Neutrophil (primary cell): ENCODE measurements around the gene IFT27.

ENCODE experiments used
- H3K27ac ChIP-seq: fragments of 200-600 bp; sonication (generic); 2 replicates; pipeline ENCODE4 v1.5.1; 2016; ENCODE audit warnings: mild to moderate bottlenecking, moderate library complexity
- H3K27me3 ChIP-seq: fragments of 200-600 bp; sonication (generic); 2 replicates; pipeline ENCODE4 v1.6.0; 2016; ENCODE audit warnings: mild to moderate bottlenecking
- H3K36me3 ChIP-seq: fragments of 200-600 bp; sonication (generic); 2 replicates; pipeline ENCODE4 v1.5.1; 2017
- H3K4me1 ChIP-seq, 2 experiments: fragments of 200-600 bp in 1 of 2; sonication (generic) in 1 of 2; 1 replicate in 1 of 2; 2 replicates in 1 of 2; pipeline versions ENCODE4 v1.5.1 to v1.6.1; 2013 to 2016; ENCODE audit warnings: low read depth in 1 of 2, low read length in 1 of 2, mild to moderate bottlenecking in 1 of 2, moderate library complexity in 1 of 2; ENCODE audit not compliant: control insufficient read depth in 1 of 2, insufficient read depth in 1 of 2
- H3K4me3 ChIP-seq, 2 experiments: fragments of 200-600 bp in 1 of 2; sonication (generic) in 1 of 2; 1 replicate in 1 of 2; 2 replicates in 1 of 2; pipeline ENCODE4 v1.5.1; 2013 to 2016; ENCODE audit warnings: low read depth in 1 of 2, low read length in 1 of 2, mild to moderate bottlenecking in 1 of 2, moderate library complexity in 1 of 2
- H3K9me3 ChIP-seq: fragments of 200-600 bp; sonication (generic); 2 replicates; pipeline ENCODE4 v1.5.1; 2016
- TF ChIP-seq, protein P1 (sequence below): fragments of 200-600 bp; sonication (generic); IDR thresholded peaks from 2 replicates; pipeline ENCODE4 v1.5.1; 2016; ENCODE audit warnings: antibody characterized with exemption

The IFT27 gene

DNA sequence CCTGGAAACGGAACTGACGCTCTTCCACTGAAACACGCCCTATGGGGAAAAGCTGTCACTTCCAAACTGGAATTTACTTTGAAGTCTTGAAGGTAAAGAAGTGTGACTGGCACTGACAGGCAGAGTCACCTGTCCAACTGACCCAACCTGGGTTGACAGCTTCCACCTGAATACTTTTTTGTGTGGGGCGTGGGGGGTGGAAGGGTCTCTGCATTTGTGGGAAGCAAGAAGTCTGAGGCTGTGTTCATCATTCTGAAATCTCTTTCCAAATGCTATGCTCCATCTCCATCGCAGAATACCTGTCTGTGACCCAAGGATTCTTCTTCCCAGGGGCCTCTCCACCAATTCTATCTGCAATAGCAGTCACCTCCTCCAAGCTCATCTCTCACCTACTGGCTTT lies 7.8 kb downstream of the IFT27 start:
- Histone ChIP-seq H3K27ac (no peak overlapping the region), H3K4me3 (no peak overlapping the region), H3K27me3 (no peaks in the 10 kb centered on the region), H3K4me1 (peaks cover 0 to 6% of the 10 kb centered on the region in 2 experiments), H3K36me3 (peaks cover 30% of the 10 kb centered on the region), H3K9me3 (no peaks in the 10 kb centered on the region)
- TF ChIP-seq, protein P1, sequence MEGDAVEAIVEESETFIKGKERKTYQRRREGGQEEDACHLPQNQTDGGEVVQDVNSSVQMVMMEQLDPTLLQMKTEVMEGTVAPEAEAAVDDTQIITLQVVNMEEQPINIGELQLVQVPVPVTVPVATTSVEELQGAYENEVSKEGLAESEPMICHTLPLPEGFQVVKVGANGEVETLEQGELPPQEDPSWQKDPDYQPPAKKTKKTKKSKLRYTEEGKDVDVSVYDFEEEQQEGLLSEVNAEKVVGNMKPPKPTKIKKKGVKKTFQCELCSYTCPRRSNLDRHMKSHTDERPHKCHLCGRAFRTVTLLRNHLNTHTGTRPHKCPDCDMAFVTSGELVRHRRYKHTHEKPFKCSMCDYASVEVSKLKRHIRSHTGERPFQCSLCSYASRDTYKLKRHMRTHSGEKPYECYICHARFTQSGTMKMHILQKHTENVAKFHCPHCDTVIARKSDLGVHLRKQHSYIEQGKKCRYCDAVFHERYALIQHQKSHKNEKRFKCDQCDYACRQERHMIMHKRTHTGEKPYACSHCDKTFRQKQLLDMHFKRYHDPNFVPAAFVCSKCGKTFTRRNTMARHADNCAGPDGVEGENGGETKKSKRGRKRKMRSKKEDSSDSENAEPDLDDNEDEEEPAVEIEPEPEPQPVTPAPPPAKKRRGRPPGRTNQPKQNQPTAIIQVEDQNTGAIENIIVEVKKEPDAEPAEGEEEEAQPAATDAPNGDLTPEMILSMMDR: no peak

DNA sequence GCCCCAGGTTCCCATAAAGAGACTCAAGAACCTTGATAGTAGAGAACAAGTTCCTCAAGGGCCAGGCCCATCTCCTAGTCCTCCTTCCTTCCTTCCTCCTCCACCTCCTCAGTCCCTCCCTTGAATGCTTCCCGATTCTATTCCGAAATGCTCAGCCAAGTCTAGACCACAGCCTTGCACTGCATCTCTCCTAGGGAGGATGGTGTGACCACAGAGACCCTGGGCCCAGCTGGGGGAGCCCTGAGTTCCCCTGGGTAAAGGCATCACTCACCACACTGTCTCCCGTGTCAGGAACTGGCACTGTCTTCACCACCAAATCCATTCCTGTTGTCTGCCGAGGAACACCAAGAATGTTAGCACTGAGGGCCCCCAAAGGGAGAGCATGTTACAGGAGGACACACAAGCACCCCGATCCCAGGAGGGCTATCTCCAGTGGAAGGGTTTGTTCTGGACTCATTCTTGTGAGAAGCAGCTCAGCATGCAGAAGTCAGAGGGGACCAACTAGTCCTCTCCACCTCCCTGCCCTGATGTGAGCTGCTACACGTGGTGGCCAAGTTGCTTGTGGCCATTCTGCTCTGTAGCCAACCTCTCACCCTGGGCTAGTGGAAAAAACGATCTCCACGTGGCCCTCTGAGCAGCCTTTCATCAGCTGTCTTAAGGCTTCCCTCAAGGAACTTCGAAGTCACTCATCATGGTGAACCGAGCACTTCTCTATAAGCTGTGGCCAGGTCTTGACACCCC lies 8.7 kb downstream of the IFT27 start:
- Histone ChIP-seq H3K27ac (no peak overlapping the region), H3K27me3 (no peaks in the 10 kb centered on the region), H3K36me3 (peaks cover 39% of the 10 kb centered on the region), H3K4me3 (no peak overlapping the region), H3K9me3 (no peaks in the 10 kb centered on the region), H3K4me1 (peaks cover 6% of the 10 kb centered on the region in 2 experiments)
- TF ChIP-seq, protein P1: no peak

DNA sequence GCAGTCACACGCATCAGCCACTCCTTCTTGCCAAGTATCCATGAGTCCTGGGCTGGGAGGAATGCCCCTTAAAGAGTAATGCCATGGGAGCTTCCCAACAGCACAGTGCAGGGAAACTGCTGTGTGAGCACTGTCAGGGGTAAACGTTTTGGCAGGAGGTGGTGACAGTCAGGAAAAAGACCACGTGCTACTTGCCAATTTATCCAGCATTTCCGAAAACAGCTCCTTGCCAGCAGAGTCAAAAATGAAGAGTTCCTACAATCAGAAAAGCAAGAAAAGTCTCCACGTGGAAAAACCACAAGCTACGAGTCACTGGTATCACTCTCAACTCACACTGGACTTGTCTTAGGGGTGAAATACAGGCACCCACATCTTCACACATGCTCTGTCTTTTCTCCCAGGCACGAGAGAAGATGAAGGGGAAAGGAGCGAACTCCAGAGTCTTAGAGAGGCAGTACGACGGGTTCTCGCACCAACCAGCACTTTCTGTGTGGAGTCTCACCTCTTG lies 9.9 kb downstream of the IFT27 start:
- Histone ChIP-seq H3K36me3 (peaks cover 51% of the 10 kb centered on the region), H3K27me3 (no peaks in the 10 kb centered on the region)

DNA sequence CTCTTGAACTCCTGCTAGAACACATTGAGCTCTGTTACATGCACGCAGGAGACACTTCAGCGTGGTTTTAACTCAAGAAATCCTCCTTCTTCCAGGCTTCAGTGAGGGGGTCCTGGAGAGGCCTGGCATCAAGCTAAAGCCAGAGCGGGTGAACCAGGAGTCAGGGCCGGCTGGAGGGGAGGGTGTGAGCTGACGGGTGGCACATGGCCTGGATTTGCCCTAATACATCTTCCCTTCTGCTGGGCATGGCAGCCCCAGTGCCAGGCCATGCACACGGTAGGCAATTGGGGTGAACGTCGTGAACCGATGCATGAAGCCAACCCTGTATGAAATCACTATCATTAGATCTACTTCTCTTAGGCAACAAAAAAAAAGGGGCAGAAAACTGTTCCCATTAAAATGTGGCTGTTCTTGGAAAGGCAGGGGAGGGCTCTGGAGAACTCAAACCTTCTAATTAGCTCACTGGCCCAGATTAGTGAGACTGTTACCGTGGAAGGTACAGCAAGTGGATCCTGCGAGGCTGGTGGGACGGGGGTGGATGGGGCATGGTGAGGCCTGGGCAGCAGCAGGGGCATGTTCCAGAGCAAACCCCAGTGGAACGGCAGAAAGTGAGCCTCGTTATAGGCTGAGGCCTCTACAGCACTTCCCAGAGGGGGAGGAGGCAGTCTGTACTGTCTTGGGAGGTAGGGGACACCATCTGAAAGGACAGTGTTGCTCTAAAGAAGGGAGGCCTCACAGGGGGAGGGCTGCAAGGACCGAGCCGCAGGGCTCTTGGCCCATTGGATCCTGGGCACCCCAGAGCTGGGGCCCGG lies 10.6 kb downstream of the IFT27 start:
- TF ChIP-seq, protein P1: no peak
- Histone ChIP-seq H3K4me1 (peaks cover 0 to 6% of the 10 kb centered on the region in 2 experiments), H3K4me3 (no peak overlapping the region), H3K36me3 (peaks cover 55% of the 10 kb centered on the region), H3K9me3 (no peaks in the 10 kb centered on the region), H3K27ac (no peak overlapping the region), H3K27me3 (no peaks in the 10 kb centered on the region)

More for the DNA sequence above, 9.9 kb downstream of the IFT27 start:
- H3K4me3 ChIP-seq: no peak overlapping the region
- no peaks in the 10 kb centered on the region for H3K9me3 ChIP-seq
- TF ChIP-seq, protein P1: no peak
- H3K4me1 ChIP-seq: peaks cover 5 to 6% of the 10 kb centered on the region in 2 experiments
- H3K27ac ChIP-seq: no peak overlapping the region

DNA sequence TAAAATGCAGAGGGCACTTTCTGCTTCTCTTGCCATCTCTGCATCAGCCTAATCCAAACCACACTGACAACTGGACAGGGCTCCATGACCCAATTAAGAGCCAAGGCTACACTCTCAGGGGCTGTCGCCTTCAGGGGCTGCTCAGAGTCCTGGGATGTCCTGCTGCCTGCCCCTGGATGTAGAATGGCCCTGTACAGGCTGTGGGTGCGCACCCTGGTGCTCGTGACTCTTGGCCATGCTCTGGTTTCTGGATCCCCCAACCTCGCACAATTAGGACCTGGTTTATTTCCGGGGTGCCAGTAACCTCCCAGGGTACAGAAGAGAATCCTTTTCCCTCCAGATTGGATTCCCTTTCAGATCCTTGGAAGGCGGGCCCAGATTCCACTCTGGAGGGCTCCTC lies 11.3 kb downstream of the IFT27 start:
- H3K4me3 ChIP-seq: no peak overlapping the region
- no peaks in the 10 kb centered on the region for H3K9me3 ChIP-seq
- TF ChIP-seq, protein P1: no peak
- no peaks in the 10 kb centered on the region for H3K27me3 ChIP-seq
- H3K27ac ChIP-seq: no peak overlapping the region
- peaks cover 0 to 6% of the 10 kb centered on the region in 2 experiments for H3K4me1 ChIP-seq
- H3K36me3 ChIP-seq: peaks cover 59% of the 10 kb centered on the region
